Measurements from ENCODE around the gene GALNT7.

DNA sequence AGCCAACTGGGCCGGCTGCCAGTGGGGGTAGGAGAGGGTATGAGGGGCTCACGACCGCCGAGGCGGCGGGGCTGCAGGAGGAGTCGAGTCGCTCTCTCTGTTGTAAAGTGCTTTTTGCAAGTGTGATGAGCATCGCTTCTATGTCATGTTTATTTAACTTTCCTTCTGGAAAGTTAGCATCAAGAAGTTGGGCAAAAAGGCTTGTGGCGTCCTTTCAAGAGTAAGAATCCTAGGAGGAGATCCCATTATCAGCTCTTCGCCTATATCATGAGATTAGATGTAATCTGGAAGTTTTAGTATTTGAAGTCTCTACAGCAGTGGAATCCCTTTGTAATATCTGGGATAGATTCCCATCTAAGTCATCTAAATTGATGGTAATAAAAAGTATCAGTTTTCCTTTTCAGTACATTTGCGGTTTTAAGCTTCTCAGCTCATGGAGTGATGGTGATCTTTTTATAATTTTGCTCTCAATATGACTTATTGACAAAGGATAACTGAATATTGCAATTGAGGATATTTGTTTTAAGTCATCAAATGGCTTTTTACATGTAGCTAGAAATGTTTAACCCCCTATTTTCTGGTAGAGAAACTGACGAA, 1.7 kb downstream of the GALNT7 start:
- no peak for TF ChIP-seq POLR2A (IDR thresholded peaks at IDR 0.05; ENCODE audit: extremely low read depth, insufficient read length)
- TF ChIP-seq, protein P1, sequence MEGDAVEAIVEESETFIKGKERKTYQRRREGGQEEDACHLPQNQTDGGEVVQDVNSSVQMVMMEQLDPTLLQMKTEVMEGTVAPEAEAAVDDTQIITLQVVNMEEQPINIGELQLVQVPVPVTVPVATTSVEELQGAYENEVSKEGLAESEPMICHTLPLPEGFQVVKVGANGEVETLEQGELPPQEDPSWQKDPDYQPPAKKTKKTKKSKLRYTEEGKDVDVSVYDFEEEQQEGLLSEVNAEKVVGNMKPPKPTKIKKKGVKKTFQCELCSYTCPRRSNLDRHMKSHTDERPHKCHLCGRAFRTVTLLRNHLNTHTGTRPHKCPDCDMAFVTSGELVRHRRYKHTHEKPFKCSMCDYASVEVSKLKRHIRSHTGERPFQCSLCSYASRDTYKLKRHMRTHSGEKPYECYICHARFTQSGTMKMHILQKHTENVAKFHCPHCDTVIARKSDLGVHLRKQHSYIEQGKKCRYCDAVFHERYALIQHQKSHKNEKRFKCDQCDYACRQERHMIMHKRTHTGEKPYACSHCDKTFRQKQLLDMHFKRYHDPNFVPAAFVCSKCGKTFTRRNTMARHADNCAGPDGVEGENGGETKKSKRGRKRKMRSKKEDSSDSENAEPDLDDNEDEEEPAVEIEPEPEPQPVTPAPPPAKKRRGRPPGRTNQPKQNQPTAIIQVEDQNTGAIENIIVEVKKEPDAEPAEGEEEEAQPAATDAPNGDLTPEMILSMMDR (IDR thresholded peaks at IDR 0.05; ENCODE audit: low read depth, low read length): no peak
